IMR-90 (cell line): ENCODE data around the gene ADCK1. TPM values are rescaled to one million over a fixed set of nuclear protein-coding genes. Genes with fewer than 3 reads are reported as not detected.
"Not testable (repeated sequence)": the region's sequence is repeated elsewhere in the genome, so short reads cannot be mapped to it uniquely, and the experiment has no call there.

Source experiments
- ATAC-seq: fragments of 200-7000 bp; cut with Tn5 transposase; 2 replicates; pipeline ENCODE4 v1.9.1; 2020; ENCODE audit warnings: low read depth, mild to moderate bottlenecking, moderate library complexity
- BruUV-seq: library from RNA; stranded (reverse); fragments of 400-500 nt; replicated peaks from 2 replicates; lab custom pipeline; 2021; lab: Mats Ljungman, UMichigan
- CTCF ChIA-PET: fragments of 300-600 bp; formaldehyde crosslinking; extraction: SDS; loops from one replicate; lab custom pipeline; 2021; ENCODE audit warnings: antibody characterized with exemption; lab: Yijun Ruan, JAX
- POLR2A ChIA-PET: fragments of 300-600 bp; sonication (Branson Sonifier 250); formaldehyde crosslinking; loops from one replicate; lab custom pipeline; 2022; ENCODE audit warnings: antibody characterized with exemption; ENCODE audit not compliant: unreplicated experiment; lab: Charles Lee
- DNase-seq: peaks from one replicate; pipeline ENCODE4 v3.0.0; 2013
- H2AFZ ChIP-seq: replicated peaks from 2 replicates; pipeline ENCODE3; 2013; ENCODE audit warnings: low read length, mild to moderate bottlenecking; ENCODE audit not compliant: poor library complexity
- H2AK5ac ChIP-seq: 2 replicates; pipeline ENCODE4 v1.6.1; 2013; ENCODE audit warnings: low read depth, low read length, inconsistent platforms
- H2AK9ac ChIP-seq: replicated peaks from 2 replicates; pipeline ENCODE3; 2013; ENCODE audit warnings: mild to moderate bottlenecking, low read depth, low read length, moderate library complexity; ENCODE audit not compliant: poor library complexity
- H2BK120ac ChIP-seq: 2 replicates; pipeline ENCODE4 v1.6.1; 2013; ENCODE audit warnings: low read depth, low read length, inconsistent platforms
- H2BK15ac ChIP-seq: 3 replicates; pipeline ENCODE4 v1.6.1; 2013; ENCODE audit warnings: low read depth, low read length, inconsistent platforms
- H2BK20ac ChIP-seq: 2 replicates; pipeline ENCODE4 v1.6.1; 2013; ENCODE audit warnings: low read depth, mild to moderate bottlenecking, inconsistent platforms, low read length, moderate library complexity
- H2BK5ac ChIP-seq: 2 replicates; pipeline ENCODE4 v1.6.1; 2013; ENCODE audit warnings: mild to moderate bottlenecking, low read depth, low read length, inconsistent platforms; ENCODE audit not compliant: poor library complexity, severe bottlenecking
- H3K14ac ChIP-seq: replicated peaks from 2 replicates; pipeline ENCODE4 v1.6.1; 2013; ENCODE audit warnings: low read depth, low read length, inconsistent platforms
- H3K18ac ChIP-seq: 2 replicates; pipeline ENCODE4 v1.6.1; 2013; ENCODE audit warnings: low read depth, low read length, control low read depth
- H3K23ac ChIP-seq: 2 replicates; pipeline ENCODE4 v1.6.1; 2013; ENCODE audit warnings: low read depth, low read length, inconsistent platforms
- H3K27ac ChIP-seq: 2 replicates; pipeline ENCODE4 v1.5.1; 2013; ENCODE audit warnings: mild to moderate bottlenecking, control low read depth, low read length; ENCODE audit not compliant: insufficient read depth
- H3K27me3 ChIP-seq: 2 replicates; pipeline ENCODE4 v1.6.1; 2013; ENCODE audit warnings: low read length; ENCODE audit not compliant: control insufficient read depth, insufficient read depth
- H3K36me3 ChIP-seq: 2 replicates; pipeline ENCODE4 v1.6.1; 2013; ENCODE audit warnings: low read length, mixed read lengths; ENCODE audit not compliant: control insufficient read depth, insufficient read depth
- H3K4ac ChIP-seq: 2 replicates; pipeline ENCODE4 v1.6.1; 2013; ENCODE audit warnings: low read depth, low read length, inconsistent platforms
- H3K4me1 ChIP-seq: 2 replicates; pipeline ENCODE4 v1.6.1; 2013; ENCODE audit warnings: low read length, mixed read lengths; ENCODE audit not compliant: control insufficient read depth, insufficient read depth
- H3K4me2 ChIP-seq: 2 replicates; pipeline ENCODE4 v1.6.1; 2013; ENCODE audit warnings: low read depth, mild to moderate bottlenecking, control low read depth, low read length, moderate library complexity
- H3K4me3 ChIP-seq: 2 replicates; pipeline ENCODE4 v1.5.1; 2013; ENCODE audit warnings: low read depth, mild to moderate bottlenecking, control low read depth, low read length, moderate library complexity; ENCODE audit not compliant: insufficient read depth
- H3K56ac ChIP-seq: 2 replicates; pipeline ENCODE4 v1.6.1; 2013; ENCODE audit warnings: low read length, inconsistent platforms; ENCODE audit not compliant: insufficient read depth; ENCODE audit errors: extremely low read depth
- H3K79me1 ChIP-seq, 2 experiments: 2 replicates each; pipeline ENCODE4 v1.6.1; 2013; ENCODE audit warnings: low read length in 2 of 2, inconsistent platforms in 1 of 2, low read depth in 1 of 2
- H3K9ac ChIP-seq: 2 replicates; pipeline ENCODE4 v1.6.1; 2013; ENCODE audit warnings: low read depth, low read length, control low read depth
- H3K9me1 ChIP-seq: 2 replicates; pipeline ENCODE4 v1.6.1; 2013; ENCODE audit warnings: low read length, inconsistent platforms; ENCODE audit not compliant: insufficient read depth
- H3K9me3 ChIP-seq: 2 replicates; pipeline ENCODE4 v1.6.1; 2013; ENCODE audit warnings: low read length; ENCODE audit not compliant: control insufficient read depth, insufficient read depth
- H4K20me1 ChIP-seq: 2 replicates; pipeline ENCODE4 v1.6.1; 2013; ENCODE audit warnings: low read length, inconsistent platforms; ENCODE audit not compliant: insufficient read depth
- H4K5ac ChIP-seq: 2 replicates; pipeline ENCODE4 v1.6.1; 2013; ENCODE audit warnings: mild to moderate bottlenecking, low read depth, low read length, control low read depth
- H4K8ac ChIP-seq, 2 experiments: 2 replicates each; pipeline ENCODE4 v1.6.1; 2013; ENCODE audit warnings: low read depth in 2 of 2, low read length in 2 of 2, control low read depth in 1 of 2, inconsistent platforms in 1 of 2
- H4K91ac ChIP-seq: 2 replicates; pipeline ENCODE4 v1.6.1; 2013; ENCODE audit warnings: low read depth, low read length, inconsistent platforms; ENCODE audit not compliant: insufficient read depth
- BHLHE40 ChIP-seq: fragments of 150-350 bp; IDR thresholded peaks from 2 replicates; pipeline ENCODE4 v1.6.1; 2016; ENCODE audit warnings: mild to moderate bottlenecking, low read depth, low read length
- CTCF ChIP-seq: conservative IDR thresholded peaks from 2 replicates; pipeline ENCODE4 v1.5.1; 2012; ENCODE audit warnings: mild to moderate bottlenecking, low read depth, low read length, improper control_type of control experiment
- MAFK ChIP-seq: IDR thresholded peaks from 2 replicates; pipeline ENCODE4 v1.6.1; 2012; ENCODE audit warnings: low read depth, low read length, improper control_type of control experiment
- SMC3 ChIP-seq: fragments of 150-350 bp; IDR thresholded peaks from 2 replicates; pipeline ENCODE4 v1.6.1; 2016; ENCODE audit warnings: low read depth, mild to moderate bottlenecking, antibody characterized with exemption, low read length, moderate library complexity
- WGBS, 2 experiments: methylation state at CpG; one replicate each; pipeline versions ENCODE4 v1.1.5 to v1.1.7; 2013; ENCODE audit warnings: missing lambda C conversion rate in 2 of 2; ENCODE audit not compliant: insufficient read length in 1 of 2; ENCODE audit errors: extremely low coverage in 2 of 2; 5-methylcytosine and 5-hydroxymethylcytosine counted together
- dilution Hi-C: fragments of 300-500 bp; cut with HindIII; formaldehyde crosslinking; loops from one replicate; pipeline ENCODE4 v1.14.3; 2018; ENCODE audit warnings: low sequenced_read_pairs; ENCODE audit not compliant: unreplicated experiment
- in situ Hi-C: fragments of 300-500 bp; cut with MboI; formaldehyde crosslinking; loops from 3 replicates; pipeline ENCODE4 v1.14.3; 2019; ENCODE audit warnings: low sequenced_read_pairs, inconsistent platforms, mixed read lengths
- intact Hi-C: fragments of 100-400 bp; cut with micrococcal nuclease; formaldehyde crosslinking; loops from 2 replicates; pipeline ENCODE4 v1.10.0; 2022
- polyA plus RNA-seq, 3 experiments: library from polyadenylated mRNA; depleted of rRNA; stranded (reverse); fragments of >200 nt; gene quantifications; 2 replicates each; pipeline ENCODE4 v1.2.3, GENCODE V29; 2012; ENCODE audit warnings: low replicate concordance in 1 of 3
- total RNA-seq: library from RNA; depleted of rRNA; stranded (reverse); fragments of >200 nt; gene quantifications from 2 replicates; pipeline ENCODE4 v1.2.3, GENCODE V29; 2012

ADCK1 gene
- total and polyA plus RNA-seq, 2 of the 4 experiments (the other 2 are of a cell fraction) = 1.6 to 4.6 TPM

- Histone ChIP-seq H2BK120ac (no peak overlapping the region), H3K14ac (no peak overlapping the region), H3K18ac (no peak overlapping the region), H3K4me2 (no peak overlapping the region), H4K5ac (no peak overlapping the region), H2BK15ac (no peak overlapping the region), H3K79me1 (peaks cover 7 to 20% of the 10 kb centered on the region in 2 experiments), H4K20me1 (peaks cover 8% of the 10 kb centered on the region), H3K56ac (no peak overlapping the region), H3K27ac (no peak overlapping the region), H3K9me1 (peaks cover 3% of the 10 kb centered on the region; the same call in 1 of the 2 replicates), H2AFZ (no peak overlapping the region), H4K91ac (no peak overlapping the region), H2BK20ac (no peak overlapping the region), H3K4me1 (peaks cover 2% of the 10 kb centered on the region; the same call in 1 of the 2 replicates), H3K27me3 (no peaks in the 10 kb centered on the region), H3K23ac (no peak overlapping the region), H3K4ac (no peak overlapping the region), H2BK5ac (no peak overlapping the region), H3K9me3 (no peaks in the 10 kb centered on the region), H3K4me3 (no peak overlapping the region), H2AK9ac (no peak overlapping the region), H3K36me3 (no peaks in the 10 kb centered on the region), H3K9ac (no peak overlapping the region), H4K8ac (no peak overlapping the region), H2AK5ac (no peak overlapping the region)
- dilution Hi-C loops = no loop called here
- BruUV-seq = no TSS peak
- no CpG with 5 or more reads among the region's 3 CpGs for WGBS, 2 experiments
- in situ Hi-C loops = no loop called here
- TF ChIP-seq BHLHE40 (no peak), MAFK (no peak), CTCF (no peak), SMC3 (no peak)
- DNase-seq (no peak), ATAC-seq (no peak)
- intact Hi-C loops = loop anchor here (5.0 kb wide), 1 partner anchor 803 kb away; no protein-coding TSS in a partner anchor
- ChIA-PET POLR2A (no interaction called here), CTCF (no interaction called here)
Measured at GRCh38 chr14:77763978-77764377, 35.9 kb upstream of the ADCK1 start.

- H3K4ac ChIP-seq, H3K4me3 ChIP-seq, H4K8ac ChIP-seq, H3K27ac ChIP-seq, H3K36me3 ChIP-seq, H4K5ac ChIP-seq, H2BK120ac ChIP-seq, H3K18ac ChIP-seq, H2AK9ac ChIP-seq, H3K4me1 ChIP-seq, H4K20me1 ChIP-seq, H3K79me1 ChIP-seq, H4K91ac ChIP-seq, H3K9me1 ChIP-seq, H3K27me3 ChIP-seq, H3K9ac ChIP-seq, dilution Hi-C loops, BruUV-seq, H2AFZ ChIP-seq, H2BK15ac ChIP-seq, in situ Hi-C loops, H2BK20ac ChIP-seq, H3K9me3 ChIP-seq, H3K56ac ChIP-seq, H3K14ac ChIP-seq, intact Hi-C loops, H2AK5ac ChIP-seq, H3K23ac ChIP-seq: not testable (repeated sequence)
- peak overlapping the region; percentile 20 for H2BK5ac ChIP-seq
- WGBS, 2 experiments = no CpG with 5 or more reads among the region's 2 CpGs
- POLR2A ChIA-PET = interaction anchor here (0.6 kb wide), 1 partner anchor 65 kb away, joined by 3 read pairs; no protein-coding TSS in a partner anchor
- DNase-seq (peak; percentile 31), ATAC-seq (peak; percentile 94)
- peak overlapping the region; percentile 22; the same call in 1 of the 2 replicates for H3K4me2 ChIP-seq
- CTCF ChIA-PET = interaction anchor here (0.6 kb wide), 1 partner anchor 49 kb away, joined by 5 read pairs; no protein-coding TSS in a partner anchor
Measured at GRCh38 chr14:77768442-77769069, 31.4 kb upstream of the ADCK1 start.
